Natural killer cell treated with Interleukin-12 subunit alpha and Interleukin-12 subunit beta and Interleukin-15 and Interleukin-18, amount 100 ng/mL, for 72 hours (primary cell): Measurements from ENCODE around the gene LRP1B. TPM values are rescaled to one million over a fixed set of nuclear protein-coding genes. Genes with fewer than 3 reads are reported as not detected.

Experiments used
- ATAC-seq, 2 donors: fragments of 150-1000 bp; cut with Tn5 transposase in 1 of 2; sonication (Bioruptor Pico), chemical (Tn5 transposase) in 1 of 2; 2 replicates each; pipeline ENCODE4 v1.10.0; 2021
- DNase-seq: peaks from one replicate; pipeline ENCODE4 v3.0.0; 2022; ENCODE audit warnings: low spot score
- H3K27ac Mint-ChIP-seq, 2 donors: 1 replicate in 1 of 2; 2 replicates in 1 of 2; pipeline ENCODE4 v1.8.0; 2022; ENCODE audit warnings: mixed read lengths in 2 of 2, mild to moderate bottlenecking in 1 of 2, moderate library complexity in 1 of 2
- H3K27me3 Mint-ChIP-seq, 2 donors: 1 replicate in 1 of 2; 2 replicates in 1 of 2; pipeline ENCODE4 v1.8.0; 2022; ENCODE audit warnings: mixed read lengths in 2 of 2
- H3K36me3 Mint-ChIP-seq: one replicate; pipeline ENCODE4 v1.8.0; 2022; ENCODE audit warnings: mixed read lengths
- H3K4me1 Mint-ChIP-seq, 2 donors: 1 replicate in 1 of 2; 2 replicates in 1 of 2; pipeline ENCODE4 v1.8.0; 2022; ENCODE audit warnings: low read depth in 2 of 2, mixed read lengths in 2 of 2, mild to moderate bottlenecking in 1 of 2
- H3K4me3 Mint-ChIP-seq: one replicate; pipeline ENCODE4 v1.8.0; 2022; ENCODE audit warnings: mixed read lengths
- H3K9me3 Mint-ChIP-seq: 2 replicates; pipeline ENCODE4 v1.8.0; 2022; ENCODE audit warnings: mixed read lengths
- total RNA-seq, 2 donors: library from RNA; stranded (reverse); gene quantifications; one replicate each; pipeline ENCODE4 v1.2.3, GENCODE V29; 2022

The LRP1B gene
- total RNA-seq, 2 donors from 2014 or later = not detected

DNA sequence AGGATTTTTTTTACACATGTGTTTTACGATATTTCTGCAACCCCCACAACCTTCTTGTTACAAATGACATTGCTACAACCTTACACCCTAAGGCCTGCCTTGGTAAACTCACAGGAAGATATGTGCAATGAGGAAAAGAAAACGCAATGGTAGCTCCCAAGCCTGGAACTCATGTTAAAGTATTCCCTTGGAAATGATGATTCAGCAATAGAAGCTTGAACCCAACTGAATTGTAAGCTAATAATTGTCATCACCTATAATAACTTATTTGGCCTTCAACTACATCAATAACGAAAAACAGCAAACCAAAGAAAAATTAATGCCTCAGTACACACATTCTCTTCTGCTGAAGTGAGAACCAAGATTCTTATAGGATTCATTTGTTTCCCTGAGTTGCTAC, 491.0 kb downstream of the LRP1B start:
- Mint-ChIP-seq H3K9me3 (peaks cover 8% of the 10 kb centered on the region), H3K4me3 (no peak overlapping the region), H3K27me3 (no peaks in the 10 kb centered on the region), H3K27ac (no peak overlapping the region), H3K36me3 (peaks cover 7% of the 10 kb centered on the region), H3K4me1 (no peaks in the 10 kb centered on the region)
- DNase-seq (no peak), ATAC-seq (no peak)

GRCh38 chr2:141633132-141633531, 497.7 kb downstream of the LRP1B start:
- no peak overlapping the region for H3K4me3 Mint-ChIP-seq
- no peaks in the 10 kb centered on the region for H3K27me3 Mint-ChIP-seq
- DNase-seq (no peak), ATAC-seq (no peak)
- H3K27ac Mint-ChIP-seq = no peak overlapping the region
- H3K36me3 Mint-ChIP-seq = no peaks in the 10 kb centered on the region
- peaks cover 7% of the 10 kb centered on the region for H3K9me3 Mint-ChIP-seq
- H3K4me1 Mint-ChIP-seq = no peaks in the 10 kb centered on the region

- peaks cover 4% of the 10 kb centered on the region for H3K9me3 Mint-ChIP-seq
- H3K27ac Mint-ChIP-seq = no peak overlapping the region
- no peak for ATAC-seq
These were observed 500.3 kb downstream of the LRP1B start for GRCh38 chr2:141630407-141630930.

GRCh38 chr2:141620372-141620771, 510.4 kb downstream of the LRP1B start:
- peaks cover 7% of the 10 kb centered on the region for H3K9me3 Mint-ChIP-seq
- H3K27ac Mint-ChIP-seq = no peak overlapping the region

More at GRCh38 chr2:141630407-141630930, 500.3 kb downstream of the LRP1B start:
- Mint-ChIP-seq H3K4me1 (no peaks in the 10 kb centered on the region), H3K4me3 (no peak overlapping the region), H3K36me3 (peaks cover 5% of the 10 kb centered on the region), H3K27me3 (no peaks in the 10 kb centered on the region)
- no peak for DNase-seq

GRCh38 chr2:141618457-141618856, 512.4 kb downstream of the LRP1B start:
- H3K36me3 Mint-ChIP-seq = no peaks in the 10 kb centered on the region
- H3K27ac Mint-ChIP-seq = no peak overlapping the region
- ATAC-seq = no peak
- H3K4me1 Mint-ChIP-seq = no peaks in the 10 kb centered on the region
- peaks cover 6% of the 10 kb centered on the region for H3K9me3 Mint-ChIP-seq
- DNase-seq = no peak
- no peak overlapping the region for H3K4me3 Mint-ChIP-seq
- H3K27me3 Mint-ChIP-seq = no peaks in the 10 kb centered on the region

More at GRCh38 chr2:141620372-141620771, 510.4 kb downstream of the LRP1B start:
- no peaks in the 10 kb centered on the region for H3K36me3 Mint-ChIP-seq
- no peak overlapping the region for H3K4me3 Mint-ChIP-seq
- H3K4me1 Mint-ChIP-seq = no peaks in the 10 kb centered on the region
- ATAC-seq (no peak), DNase-seq (no peak)
- H3K27me3 Mint-ChIP-seq = no peaks in the 10 kb centered on the region

- ATAC-seq (no peak), DNase-seq (no peak)
- no peak overlapping the region for H3K27ac Mint-ChIP-seq
- H3K9me3 Mint-ChIP-seq = peaks cover 3% of the 10 kb centered on the region
- H3K36me3 Mint-ChIP-seq = no peaks in the 10 kb centered on the region
- no peak overlapping the region for H3K4me3 Mint-ChIP-seq
- no peaks in the 10 kb centered on the region for H3K4me1 Mint-ChIP-seq
- no peaks in the 10 kb centered on the region for H3K27me3 Mint-ChIP-seq
These were observed 518.8 kb downstream of the LRP1B start for GRCh38 chr2:141611981-141612380.

- H3K4me1 Mint-ChIP-seq = no peaks in the 10 kb centered on the region
These were observed 519.6 kb downstream of the LRP1B start for GRCh38 chr2:141611176-141611571.

DNA sequence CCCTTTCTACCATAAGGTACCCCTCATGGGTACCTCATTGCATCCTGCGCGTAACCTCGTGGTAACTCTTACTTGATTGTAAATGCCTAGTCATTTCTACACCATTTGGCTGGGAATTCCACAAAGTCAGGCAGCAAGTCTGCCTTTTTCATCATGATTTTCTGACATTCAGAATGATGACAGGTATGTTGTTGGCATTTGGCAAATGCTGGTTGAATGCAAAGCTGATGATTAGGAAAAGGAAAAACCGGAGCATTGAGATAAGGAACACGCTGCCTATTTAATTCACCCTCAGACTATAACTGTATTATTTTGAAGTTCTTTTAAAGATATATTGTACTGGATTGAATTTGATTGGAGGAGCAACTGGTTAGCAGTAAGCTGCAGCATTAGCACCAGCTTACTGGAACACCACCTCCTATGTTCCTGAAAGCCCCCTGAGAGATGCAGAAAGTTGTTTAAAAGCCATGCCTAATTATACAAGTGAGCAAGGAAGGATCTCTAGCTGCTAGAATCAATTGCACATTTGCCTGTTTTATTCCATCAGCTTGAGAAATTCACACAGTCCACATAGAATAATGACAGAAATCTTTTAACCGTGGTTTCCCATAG, 520.1 kb downstream of the LRP1B start:
- H3K27ac Mint-ChIP-seq = no peak overlapping the region
- H3K9me3 Mint-ChIP-seq = peaks cover 3% of the 10 kb centered on the region
- no peak overlapping the region for H3K4me3 Mint-ChIP-seq
- H3K27me3 Mint-ChIP-seq = no peaks in the 10 kb centered on the region
- no peak for ATAC-seq
- DNase-seq = no peak
- no peaks in the 10 kb centered on the region for H3K36me3 Mint-ChIP-seq
- H3K4me1 Mint-ChIP-seq = no peaks in the 10 kb centered on the region

More at GRCh38 chr2:141611176-141611571, 519.6 kb downstream of the LRP1B start:
- Mint-ChIP-seq H3K4me3 (no peak overlapping the region), H3K36me3 (no peaks in the 10 kb centered on the region), H3K27me3 (no peaks in the 10 kb centered on the region), H3K27ac (no peak overlapping the region), H3K9me3 (peaks cover 3% of the 10 kb centered on the region)
- ATAC-seq = no peak
- DNase-seq = no peak

GRCh38 chr2:141605163-141605562, 525.7 kb downstream of the LRP1B start:
- DNase-seq = no peak
- Mint-ChIP-seq H3K36me3 (no peaks in the 10 kb centered on the region), H3K27ac (no peak overlapping the region), H3K4me1 (no peaks in the 10 kb centered on the region), H3K27me3 (no peaks in the 10 kb centered on the region), H3K9me3 (peaks cover 3% of the 10 kb centered on the region), H3K4me3 (no peak overlapping the region)
- ATAC-seq = no peak

DNA sequence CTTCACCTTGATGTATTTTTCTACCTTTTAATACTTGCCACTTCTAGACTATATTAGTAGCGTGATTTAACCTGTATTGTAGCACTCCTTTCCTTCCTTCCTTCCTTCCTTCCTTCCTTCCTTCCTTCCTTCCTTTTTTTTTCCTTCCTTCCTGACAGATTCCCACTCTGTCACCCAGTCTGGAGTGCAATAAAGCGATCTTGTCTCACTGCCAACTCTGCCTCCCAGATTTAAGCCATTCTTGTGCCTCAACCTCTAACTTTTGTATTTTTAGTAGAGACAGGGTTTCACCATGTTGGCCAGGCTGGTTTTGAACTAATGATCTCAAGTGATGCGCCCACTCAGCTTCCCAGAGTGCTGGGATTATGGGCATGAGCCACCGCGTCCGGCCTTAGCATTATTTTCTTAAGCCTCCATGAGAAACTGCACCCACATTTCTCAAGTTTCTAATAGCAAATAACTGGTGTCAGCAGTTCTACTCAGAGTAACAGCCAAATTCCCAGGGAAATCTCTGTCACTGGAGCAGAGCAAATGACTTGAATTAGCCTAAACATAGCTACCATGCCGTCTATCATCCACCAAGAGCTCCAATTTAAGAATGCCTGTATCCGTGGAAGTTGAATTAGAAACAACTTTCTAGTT, 529.2 kb downstream of the LRP1B start:
- Mint-ChIP-seq H3K9me3 (peaks cover 8% of the 10 kb centered on the region), H3K27me3 (no peaks in the 10 kb centered on the region), H3K4me3 (no peak overlapping the region), H3K27ac (no peak overlapping the region), H3K4me1 (no peaks in the 10 kb centered on the region), H3K36me3 (peaks cover 6% of the 10 kb centered on the region)
- no peak for ATAC-seq
- no peak for DNase-seq

DNA sequence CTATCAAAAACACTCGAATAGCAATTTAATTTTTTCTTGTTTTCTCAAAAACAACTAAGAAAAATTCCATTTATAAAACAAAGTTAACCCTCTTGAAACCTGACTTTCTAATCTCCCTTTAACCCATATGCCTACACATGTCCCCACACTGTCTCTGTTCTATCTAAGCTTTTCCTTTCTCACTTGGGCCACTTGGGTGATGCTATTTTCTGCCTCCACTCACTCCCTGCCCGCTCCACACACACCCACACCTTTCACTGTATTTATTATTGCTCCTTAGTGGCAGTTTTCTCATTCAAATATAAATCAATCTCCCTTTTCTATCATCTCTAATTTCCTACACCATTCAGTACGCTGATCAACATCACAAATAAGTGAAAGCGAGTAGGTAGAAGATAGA, 531.1 kb downstream of the LRP1B start:
- ATAC-seq = no peak

GRCh38 chr2:141598982-141599381, 531.8 kb downstream of the LRP1B start:
- no peak overlapping the region for H3K4me3 Mint-ChIP-seq
- no peaks in the 10 kb centered on the region for H3K4me1 Mint-ChIP-seq
- no peak overlapping the region for H3K27ac Mint-ChIP-seq
- DNase-seq (no peak), ATAC-seq (no peak)
- peaks cover 8% of the 10 kb centered on the region for H3K9me3 Mint-ChIP-seq
- peaks cover 6% of the 10 kb centered on the region for H3K36me3 Mint-ChIP-seq
- H3K27me3 Mint-ChIP-seq = no peaks in the 10 kb centered on the region

More for the DNA sequence above, 531.1 kb downstream of the LRP1B start:
- Mint-ChIP-seq H3K4me1 (no peaks in the 10 kb centered on the region), H3K4me3 (no peak overlapping the region), H3K9me3 (peaks cover 8% of the 10 kb centered on the region), H3K27ac (no peak overlapping the region), H3K27me3 (no peaks in the 10 kb centered on the region), H3K36me3 (peaks cover 6% of the 10 kb centered on the region)
- no peak for DNase-seq

GRCh38 chr2:141595316-141595920, 535.4 kb downstream of the LRP1B start:
- H3K27ac Mint-ChIP-seq = no peak overlapping the region
- H3K4me1 Mint-ChIP-seq = no peaks in the 10 kb centered on the region
- no peak overlapping the region for H3K4me3 Mint-ChIP-seq
- DNase-seq (no peak), ATAC-seq (no peak)
- H3K9me3 Mint-ChIP-seq = peaks cover 13% of the 10 kb centered on the region
- no peaks in the 10 kb centered on the region for H3K27me3 Mint-ChIP-seq
- H3K36me3 Mint-ChIP-seq = peaks cover 6% of the 10 kb centered on the region

DNA sequence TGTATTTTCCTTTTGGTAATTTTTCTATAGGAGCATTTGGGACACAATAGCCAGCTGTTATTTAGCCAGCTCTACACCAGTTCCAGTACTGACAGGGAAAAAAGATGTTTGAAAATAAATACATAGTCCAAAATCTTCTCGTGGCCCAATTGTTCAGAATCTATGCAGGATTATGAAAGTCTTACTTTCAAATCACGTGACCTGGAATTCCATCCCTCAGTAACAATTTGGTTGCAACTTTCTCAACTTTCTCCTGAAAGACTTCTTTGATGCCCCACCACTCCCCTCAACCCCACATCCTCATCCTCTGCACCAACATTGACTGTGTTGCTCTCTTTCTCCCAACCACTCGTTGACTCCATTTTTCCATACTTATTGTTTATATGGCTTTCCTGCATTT, 539.0 kb downstream of the LRP1B start:
- Mint-ChIP-seq H3K36me3 (no peaks in the 10 kb centered on the region), H3K4me3 (no peak overlapping the region), H3K4me1 (no peaks in the 10 kb centered on the region), H3K9me3 (peaks cover 4% of the 10 kb centered on the region), H3K27ac (no peak overlapping the region), H3K27me3 (no peaks in the 10 kb centered on the region)
- DNase-seq (no peak), ATAC-seq (no peak)
